K562 treated with DMSO at 1 percent for 12 hours (cell line): ENCODE measurements around the gene NUTM2F. TPM values are rescaled to one million over a fixed set of nuclear protein-coding genes. Genes with fewer than 3 reads are reported as not detected.

Source experiments
- total RNA-seq: library from RNA; unstranded; fragments of 300-600 nt; gene quantifications from 2 replicates; pipeline ENCODE4 v1.2.3, GENCODE V29; 2022; ENCODE audit not compliant: insufficient read depth

The NUTM2F gene
- not detected in 2 replicates for total RNA-seq

GRCh38 chr9:94328544-94328943, at the start of gene NUTM2F:
Gene NUTM2F (minus strand): TSS chr9:94328644. CDS start chr9:94328623, 21 bp downstream.

Other genes starting within 250 kb of the NUTM2F start
- 2.3 and 8.3 TPM in 2 replicates for gene PTPDC1, start 244.2 kb downstream of the NUTM2F start, total RNA-seq
- gene ZNF169, start 69.3 kb downstream of the NUTM2F start, total RNA-seq: 1.1 and 6.1 TPM in 2 replicates
- not detected in 2 replicates for gene PCAT7, start 226.4 kb upstream of the NUTM2F start, total RNA-seq